WI38 (cell line): ENCODE results near the gene FN3KRP.

Experiments used
- H3K4me3 ChIP-seq: 2 replicates; pipeline ENCODE4 v1.5.1; 2011; ENCODE audit warnings: low read depth, mild to moderate bottlenecking, control low read depth, low read length
- CTCF ChIP-seq: IDR thresholded peaks from 2 replicates; pipeline ENCODE4 v1.5.1; 2012; ENCODE audit warnings: low read depth, mild to moderate bottlenecking, control low read depth, low read length

FN3KRP gene

GRCh38 chr17:82703036-82703745 is 13.3 kb upstream of the FN3KRP start:
- no peak for TF ChIP-seq CTCF
- H3K4me3 ChIP-seq: no peak overlapping the region

DNA sequence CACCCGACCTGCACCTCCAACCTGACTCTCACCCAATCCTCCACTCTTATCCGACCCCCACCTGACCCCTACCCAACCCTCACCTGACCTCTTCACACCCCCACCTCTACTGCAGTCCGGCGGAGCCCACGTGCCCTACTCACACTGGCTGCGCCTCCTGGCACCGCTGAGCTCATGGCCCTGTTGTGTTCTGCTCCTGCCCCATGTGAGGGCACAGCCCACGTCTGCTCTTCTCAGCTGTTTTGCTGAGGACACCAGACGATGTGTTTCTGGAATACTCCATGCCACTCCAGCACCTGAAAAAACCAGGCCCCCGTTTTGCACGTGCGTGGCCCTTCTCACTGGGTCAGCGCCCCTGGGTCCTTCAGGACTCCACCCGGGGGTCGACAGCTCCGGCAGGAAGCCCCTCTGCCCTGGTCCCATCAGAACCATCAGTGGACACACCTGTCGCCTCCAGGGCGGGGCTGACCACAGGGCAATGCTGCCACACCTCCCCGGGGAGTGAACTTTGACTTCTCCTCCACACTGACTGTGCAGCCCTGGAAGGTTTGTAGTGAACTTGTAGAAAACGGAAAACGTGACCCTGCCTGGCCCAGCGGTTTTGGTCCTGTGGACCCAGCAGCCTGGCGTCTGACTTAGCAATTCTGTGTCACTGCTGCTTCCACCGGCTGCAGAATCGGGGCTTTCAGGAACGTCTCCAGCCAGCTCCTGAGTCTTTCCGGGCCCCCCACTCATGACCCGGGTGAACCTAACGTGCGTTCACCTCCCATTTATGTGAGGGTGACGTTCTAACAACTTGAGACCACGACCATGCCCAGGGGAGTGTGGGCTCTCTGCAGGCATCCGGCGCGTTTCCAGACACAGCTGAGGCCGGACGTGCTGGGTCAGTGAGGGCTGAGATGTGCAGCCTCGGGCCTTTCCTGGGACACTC is 12.3 kb upstream of the FN3KRP start:
- no peak for TF ChIP-seq CTCF
- H3K4me3 ChIP-seq: no peak overlapping the region

GRCh38 chr17:82704886-82705285 is 11.6 kb upstream of the FN3KRP start:
- H3K4me3 ChIP-seq: no peak overlapping the region
- no peak for TF ChIP-seq CTCF

DNA sequence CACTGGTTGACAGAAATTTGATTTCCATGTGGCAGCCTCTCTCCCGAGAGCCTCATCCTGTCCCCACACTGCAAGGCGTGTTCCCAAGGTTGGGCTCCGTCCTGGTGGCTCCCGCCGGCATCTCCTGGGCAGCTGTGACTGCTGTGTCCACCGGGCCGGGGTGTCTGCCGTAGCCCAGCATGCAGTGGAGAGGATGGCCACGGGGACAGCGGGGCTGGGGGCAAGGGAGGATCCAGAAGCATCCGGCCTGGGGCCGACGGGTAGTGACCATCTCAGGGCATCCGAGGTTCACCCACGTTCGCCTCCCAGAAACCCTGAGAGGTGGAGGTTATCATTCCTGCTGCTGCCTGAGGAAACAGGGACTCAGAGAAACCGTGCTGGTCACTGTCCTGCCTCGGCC is 10.8 kb upstream of the FN3KRP start:
- no peak overlapping the region for H3K4me3 ChIP-seq
- no peak for TF ChIP-seq CTCF

- no peak for TF ChIP-seq CTCF
- H3K4me3 ChIP-seq: no peak overlapping the region
Observed at GRCh38 chr17:82709024-82709675, 7.4 kb upstream of the FN3KRP start.

- H3K4me3 ChIP-seq: no peak overlapping the region
- TF ChIP-seq CTCF: no peak
Observed at GRCh38 chr17:82709676-82710498, 6.6 kb upstream of the FN3KRP start.
